HG03159 (cell line): ENCODE measurements around the gene JUN.
"Not testable (repeated sequence)": the region's sequence is repeated elsewhere in the genome, so short reads cannot be mapped to it uniquely, and the experiment has no call there.

ENCODE experiments used
- ATAC-seq: cut with Tn5 transposase; IDR thresholded peaks from one replicate; pipeline ENCODE4 v1.9.1; 2021; ENCODE audit warnings: mild to moderate bottlenecking, moderate library complexity; ENCODE audit not compliant: unreplicated experiment

Gene JUN

DNA sequence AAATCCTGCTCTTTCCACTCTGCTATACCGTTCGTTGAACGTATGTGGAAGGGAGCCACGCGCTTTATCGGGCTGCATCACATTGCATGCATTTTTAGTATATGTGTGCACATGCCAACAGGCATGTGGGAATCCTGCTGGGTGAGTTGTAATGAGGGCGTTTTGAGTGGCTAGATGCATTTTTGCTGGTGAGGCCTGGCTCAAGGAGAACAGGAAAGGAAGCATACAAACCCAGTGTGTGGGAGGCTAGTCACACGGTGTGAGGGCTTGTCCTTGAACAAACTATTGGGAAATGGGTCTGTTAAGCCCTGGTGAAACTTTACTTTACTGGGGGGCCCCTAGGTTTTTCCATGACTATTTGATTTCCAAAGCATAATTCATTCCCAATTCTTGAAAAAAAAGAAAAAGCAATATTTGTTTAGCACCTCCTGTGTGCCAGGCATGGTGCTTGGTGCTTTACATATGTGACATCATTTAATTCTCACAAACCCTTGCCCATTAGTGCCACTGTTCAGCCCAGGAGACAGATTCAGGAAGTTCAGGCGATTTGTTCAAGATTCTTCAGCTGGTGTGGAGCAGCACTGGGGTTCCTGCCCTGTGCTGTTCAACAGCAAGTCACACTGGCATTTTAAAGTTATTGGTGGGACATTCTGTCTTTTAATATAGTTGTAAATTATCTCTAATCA, 25.6 kb upstream of the JUN start:
- no peak for ATAC-seq

GRCh38 chr1:58808077-58808476, 24.2 kb upstream of the JUN start:
- ATAC-seq, result no peak

- peak; percentile 75 for ATAC-seq
These were observed 22.1 kb upstream of the JUN start for GRCh38 chr1:58805716-58806571.

- no peak for ATAC-seq
These were observed 21.2 kb upstream of the JUN start for GRCh38 chr1:58804853-58805565.

DNA sequence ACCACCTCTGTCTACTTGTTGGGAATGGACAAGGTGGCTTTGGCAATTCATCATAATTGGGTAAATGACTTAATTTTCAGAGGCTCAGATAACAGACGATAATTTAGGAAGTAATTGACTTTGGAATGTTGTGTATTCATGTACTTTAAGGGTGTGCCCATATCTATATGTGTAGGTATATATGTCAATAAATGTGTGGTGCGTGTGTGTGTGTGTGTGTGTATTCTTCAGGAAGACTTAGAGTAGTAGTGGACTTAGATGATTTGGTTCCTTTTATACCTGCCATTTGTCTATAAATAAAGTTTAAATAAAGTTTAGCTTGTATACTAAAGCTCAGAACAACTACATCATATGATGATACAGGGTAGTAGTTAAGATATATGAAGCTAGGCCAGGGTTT, 20.0 kb upstream of the JUN start:
- ATAC-seq, result no peak

DNA sequence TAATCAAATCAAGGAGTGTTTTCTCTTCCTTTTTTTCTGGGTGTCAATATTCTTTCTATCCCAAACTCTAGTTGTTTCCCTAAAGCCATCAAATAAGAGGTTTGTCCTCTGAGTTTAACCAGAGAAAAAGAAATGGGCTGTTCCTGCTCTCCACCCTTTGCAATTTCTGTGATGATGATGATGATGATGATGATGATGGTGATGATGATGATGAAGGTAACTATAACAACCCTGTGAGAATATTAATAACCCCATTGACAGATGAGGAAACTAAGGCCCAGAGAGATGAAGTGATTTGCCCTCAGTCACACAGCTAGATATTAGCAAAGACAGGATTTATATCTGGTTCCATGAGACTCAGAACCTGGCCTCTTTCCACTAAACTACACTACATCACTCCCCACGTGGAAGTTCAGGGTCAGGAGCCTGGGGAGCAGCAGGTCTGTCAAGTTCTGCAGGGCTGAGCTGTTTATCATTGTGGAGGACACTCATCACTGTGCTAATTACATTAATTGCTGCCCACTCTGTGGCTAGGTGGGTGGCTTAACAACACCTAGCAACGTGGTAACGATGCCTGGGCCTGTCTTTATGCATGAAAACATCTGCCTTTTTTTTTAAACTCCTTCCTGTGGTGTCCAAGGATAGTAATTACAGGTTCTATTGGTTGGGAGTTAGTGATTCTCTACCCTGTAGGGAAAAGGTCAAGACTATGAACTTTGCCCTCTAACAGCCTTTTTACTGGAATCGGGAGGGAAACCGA, 19.0 kb upstream of the JUN start:
- ATAC-seq, result no peak

DNA sequence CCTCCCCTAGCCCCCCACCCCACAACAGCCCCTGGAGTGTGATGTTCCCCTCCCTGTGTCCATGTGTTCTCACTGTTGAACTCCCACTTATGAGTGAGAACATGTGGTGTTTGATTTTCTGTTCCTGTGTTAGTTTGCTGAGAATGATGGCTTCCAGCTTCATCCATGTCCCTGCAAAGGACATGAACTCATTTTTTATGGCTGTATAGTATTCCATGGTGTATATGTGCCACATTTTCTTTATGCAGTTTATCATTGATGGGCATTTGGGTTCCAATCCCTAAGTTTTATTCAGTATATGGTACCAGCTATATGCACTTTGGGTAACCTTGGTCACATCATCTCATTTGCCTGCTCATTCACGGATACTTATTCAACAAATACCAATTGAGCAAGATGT, 17.4 kb upstream of the JUN start:
- not testable (repeated sequence) for ATAC-seq

- no peak for ATAC-seq
These were observed 15.8 kb upstream of the JUN start for GRCh38 chr1:58799650-58800049.

DNA sequence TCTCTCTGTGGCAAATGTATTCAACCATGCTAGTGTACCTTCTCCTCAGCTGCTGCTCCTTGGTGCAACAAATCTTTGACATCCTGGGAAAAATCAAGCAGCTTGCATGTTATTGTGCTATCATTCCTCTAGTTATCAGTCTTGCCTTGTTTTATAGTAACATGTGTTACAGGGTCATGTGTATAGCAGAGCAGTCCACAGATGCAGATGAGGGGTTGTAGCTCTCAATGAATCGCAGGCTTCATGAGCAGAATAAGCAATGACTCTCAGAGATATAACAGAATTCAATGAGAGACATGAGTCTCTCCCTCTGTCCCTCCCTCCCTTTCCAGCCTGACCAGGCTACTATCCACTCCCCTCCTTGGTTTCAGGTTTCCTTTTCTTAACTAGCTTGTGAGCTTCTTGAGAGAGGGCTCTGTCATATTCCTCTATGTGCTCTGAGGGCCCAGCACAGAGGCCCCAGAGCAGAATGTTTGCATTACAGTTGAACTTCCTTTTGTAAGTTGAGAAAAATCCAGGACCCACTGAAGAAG, 15.1 kb upstream of the JUN start:
- ATAC-seq, result no peak

DNA sequence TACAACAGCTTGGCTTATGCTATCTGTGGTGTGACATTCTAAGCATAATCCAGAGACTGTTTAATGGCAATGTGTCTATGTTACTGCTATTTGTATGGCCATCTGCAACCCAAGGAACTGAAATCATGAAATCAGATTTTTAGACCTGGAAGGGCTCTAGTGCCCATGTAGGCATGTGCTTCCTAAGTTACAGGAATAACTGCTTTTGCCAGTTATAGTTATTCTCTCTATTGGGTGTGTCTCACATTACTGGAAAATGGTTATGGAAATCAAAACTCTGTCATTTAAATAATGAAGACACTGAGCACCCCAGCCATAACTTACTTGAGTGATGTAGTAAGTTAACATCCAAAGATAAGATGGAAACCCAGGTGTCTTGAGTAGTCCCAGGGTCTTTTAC, 12.6 kb upstream of the JUN start:
- ATAC-seq, result no peak

DNA sequence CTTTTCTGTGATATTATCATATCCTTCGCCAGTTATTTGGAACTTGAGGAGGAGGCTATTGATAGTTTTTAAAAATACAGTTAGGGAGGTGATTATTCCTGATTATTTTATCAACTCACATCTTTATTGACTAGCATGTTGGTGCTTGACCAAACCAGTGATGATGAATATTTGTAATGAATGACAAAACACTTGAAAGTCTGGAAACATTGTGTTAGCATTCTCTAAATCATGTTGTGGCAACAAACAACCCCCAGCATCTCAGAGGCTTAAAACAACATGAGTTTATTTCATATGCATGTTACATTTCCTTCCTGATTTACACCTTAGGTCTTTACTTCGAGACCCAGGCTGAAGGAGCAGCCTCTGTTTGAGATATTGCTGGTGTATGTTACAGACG, 10.7 kb upstream of the JUN start:
- no peak for ATAC-seq

- ATAC-seq, result no peak
These were observed 9.0 kb upstream of the JUN start for GRCh38 chr1:58792846-58793245.

DNA sequence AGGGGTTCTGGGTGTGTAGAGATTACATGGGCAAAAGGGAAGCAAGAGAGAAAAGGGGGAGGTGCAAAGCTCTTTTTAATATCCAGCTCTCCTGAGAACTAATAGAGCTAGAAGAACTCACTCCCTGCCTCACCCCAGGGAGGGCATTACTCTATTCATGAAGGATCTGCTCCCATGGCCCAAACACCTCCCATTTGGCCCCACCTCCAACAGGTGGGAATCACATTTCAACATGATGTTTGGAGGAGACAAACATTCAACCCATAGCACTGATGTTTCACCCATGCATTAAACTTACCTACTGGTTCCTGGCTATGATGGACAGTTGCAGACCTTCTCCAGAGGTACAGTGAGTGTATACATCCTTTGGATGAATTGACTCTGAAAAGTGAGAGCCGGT, 7.3 kb upstream of the JUN start:
- ATAC-seq, result no peak

DNA sequence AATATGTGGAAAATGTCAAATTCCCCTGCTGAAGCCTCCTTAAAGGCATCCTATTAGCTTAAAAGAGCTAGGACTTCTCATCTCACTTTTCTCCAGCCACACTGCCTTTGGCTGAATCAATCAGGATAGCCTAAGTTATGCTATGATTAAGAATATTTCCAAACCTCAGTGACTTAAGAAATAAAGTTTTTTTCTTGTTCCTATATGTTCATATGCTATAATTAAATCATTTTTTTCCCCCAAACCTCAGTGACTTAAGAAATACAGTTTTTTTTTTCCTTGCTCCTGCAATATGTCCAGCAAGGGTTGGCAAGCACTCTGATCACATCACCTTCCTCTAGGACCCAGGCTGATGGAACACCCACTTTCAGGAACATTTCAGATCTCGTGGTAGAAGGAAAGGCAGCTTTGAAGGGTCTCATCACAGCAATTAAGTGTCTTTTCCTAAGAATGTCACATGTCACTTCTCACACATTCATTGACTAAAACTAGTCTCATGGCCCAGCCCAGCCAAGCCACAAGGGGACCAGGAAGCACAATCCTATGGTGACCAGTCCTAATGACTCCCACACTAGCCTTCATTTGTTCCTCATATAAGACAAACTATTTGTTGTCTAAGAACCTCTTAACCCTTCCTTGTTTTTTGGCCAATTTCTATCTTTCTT, 6.3 kb upstream of the JUN start:
- ATAC-seq, result no peak

DNA sequence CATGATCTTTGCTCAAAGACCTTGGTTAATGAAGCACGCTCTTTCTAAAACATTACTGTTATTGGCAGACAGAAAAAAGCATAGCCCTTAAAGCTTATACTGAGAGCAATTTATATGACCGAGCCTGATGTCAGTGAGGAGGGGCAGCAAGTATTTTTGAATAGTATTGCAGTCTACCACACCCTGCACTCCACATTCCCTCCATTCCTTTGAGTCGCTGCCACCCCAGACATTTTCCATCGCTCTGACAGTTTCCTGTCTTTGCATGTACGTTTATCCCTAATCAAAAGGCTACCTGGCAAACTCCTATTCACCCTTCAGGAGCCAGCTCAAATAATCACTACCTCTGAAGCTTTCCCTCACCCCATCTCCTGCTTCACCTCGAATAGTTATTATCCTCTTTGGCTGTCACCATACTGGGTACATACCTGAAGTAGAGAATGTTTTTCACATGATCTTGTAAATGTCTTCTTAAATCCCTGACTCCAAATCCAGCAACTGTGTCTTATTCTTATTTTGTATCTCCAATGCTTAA, 5.5 kb upstream of the JUN start:
- ATAC-seq, result no peak

GRCh38 chr1:58788259-58788658, 4.4 kb upstream of the JUN start:
- no peak for ATAC-seq

- ATAC-seq, result no peak
These were observed 3.0 kb upstream of the JUN start for GRCh38 chr1:58786927-58787245.

DNA sequence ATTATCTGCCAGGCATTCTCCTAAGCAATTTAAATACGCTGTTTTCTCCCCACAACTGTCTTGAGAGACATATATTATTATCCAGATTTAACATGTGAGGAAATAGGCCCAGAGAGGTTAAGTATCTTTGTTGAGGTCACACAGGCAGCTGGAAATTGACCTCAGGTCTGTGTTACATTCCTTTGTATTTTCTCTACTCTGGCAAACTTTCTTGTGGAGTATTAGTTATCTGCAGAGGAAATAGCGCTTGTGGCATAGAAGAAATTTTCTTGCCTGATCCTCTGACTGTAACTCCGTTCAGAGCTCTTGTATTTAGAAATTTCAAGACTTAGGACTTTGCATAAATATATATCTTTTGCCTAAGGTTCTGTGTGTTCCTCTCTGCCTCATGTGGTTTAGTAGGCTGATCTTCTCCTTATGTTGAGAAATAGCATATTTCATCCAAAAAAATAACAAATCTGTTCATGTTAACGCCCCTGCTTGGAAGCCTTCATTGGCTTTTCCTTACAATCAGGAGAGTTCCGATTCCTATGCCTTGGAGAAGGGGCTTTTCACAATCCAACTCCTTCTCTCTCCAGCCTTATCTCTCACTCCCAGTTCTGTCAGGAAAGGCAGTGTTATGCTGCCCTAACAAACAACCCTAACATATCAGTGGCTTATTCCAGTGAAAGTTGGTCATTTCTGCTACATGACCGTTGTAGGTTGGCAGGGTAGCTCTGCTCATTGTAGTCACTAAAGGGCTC, 2.5 kb upstream of the JUN start:
- no peak for ATAC-seq

GRCh38 chr1:58785442-58786058, 1.7 kb upstream of the JUN start:
- no peak for ATAC-seq
